GM10266 (cell line): ENCODE results near the gene TOGARAM2.

Source experiments
- DNase-seq: peaks from one replicate; pipeline ENCODE4 v3.0.0; 2012; ENCODE audit errors: extremely low spot score
- TF ChIP-seq, protein P1 (sequence below): IDR thresholded peaks from 2 replicates; pipeline ENCODE4 v1.5.1; 2012; ENCODE audit warnings: mild to moderate bottlenecking, low read depth; ENCODE audit not compliant: control insufficient read depth, insufficient read depth; ENCODE audit errors: missing control alignments

Gene TOGARAM2

DNA sequence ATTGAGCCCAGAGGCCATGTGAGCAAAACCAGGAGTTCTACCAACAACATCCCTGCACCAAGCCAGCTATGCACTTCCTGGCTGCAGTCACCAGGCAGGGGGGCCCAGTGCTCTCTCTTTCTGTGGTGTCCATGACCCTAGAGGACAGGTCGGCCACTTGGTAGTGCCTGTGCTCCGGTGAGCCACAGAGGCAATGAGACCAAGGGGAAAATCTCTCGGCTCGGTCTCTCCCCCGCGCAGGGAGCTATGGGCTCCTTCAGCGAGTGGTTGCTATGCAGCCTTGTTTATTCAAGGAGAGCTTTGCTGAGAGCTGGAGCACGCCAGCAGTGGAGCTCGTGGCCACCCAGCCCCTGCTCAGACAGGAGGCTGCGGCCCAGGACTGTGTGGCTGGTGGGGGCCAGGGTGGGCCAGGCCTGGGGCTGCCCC, at the start of gene TOGARAM2:
Gene TOGARAM2, plus strand, starts transcription at position 283 of the 426 bp plus-strand sequence. CDS start 13,537 bp downstream, outside the sequence.
- TF ChIP-seq, protein P1, sequence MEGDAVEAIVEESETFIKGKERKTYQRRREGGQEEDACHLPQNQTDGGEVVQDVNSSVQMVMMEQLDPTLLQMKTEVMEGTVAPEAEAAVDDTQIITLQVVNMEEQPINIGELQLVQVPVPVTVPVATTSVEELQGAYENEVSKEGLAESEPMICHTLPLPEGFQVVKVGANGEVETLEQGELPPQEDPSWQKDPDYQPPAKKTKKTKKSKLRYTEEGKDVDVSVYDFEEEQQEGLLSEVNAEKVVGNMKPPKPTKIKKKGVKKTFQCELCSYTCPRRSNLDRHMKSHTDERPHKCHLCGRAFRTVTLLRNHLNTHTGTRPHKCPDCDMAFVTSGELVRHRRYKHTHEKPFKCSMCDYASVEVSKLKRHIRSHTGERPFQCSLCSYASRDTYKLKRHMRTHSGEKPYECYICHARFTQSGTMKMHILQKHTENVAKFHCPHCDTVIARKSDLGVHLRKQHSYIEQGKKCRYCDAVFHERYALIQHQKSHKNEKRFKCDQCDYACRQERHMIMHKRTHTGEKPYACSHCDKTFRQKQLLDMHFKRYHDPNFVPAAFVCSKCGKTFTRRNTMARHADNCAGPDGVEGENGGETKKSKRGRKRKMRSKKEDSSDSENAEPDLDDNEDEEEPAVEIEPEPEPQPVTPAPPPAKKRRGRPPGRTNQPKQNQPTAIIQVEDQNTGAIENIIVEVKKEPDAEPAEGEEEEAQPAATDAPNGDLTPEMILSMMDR = no peak
- DNase-seq = no peak

DNA sequence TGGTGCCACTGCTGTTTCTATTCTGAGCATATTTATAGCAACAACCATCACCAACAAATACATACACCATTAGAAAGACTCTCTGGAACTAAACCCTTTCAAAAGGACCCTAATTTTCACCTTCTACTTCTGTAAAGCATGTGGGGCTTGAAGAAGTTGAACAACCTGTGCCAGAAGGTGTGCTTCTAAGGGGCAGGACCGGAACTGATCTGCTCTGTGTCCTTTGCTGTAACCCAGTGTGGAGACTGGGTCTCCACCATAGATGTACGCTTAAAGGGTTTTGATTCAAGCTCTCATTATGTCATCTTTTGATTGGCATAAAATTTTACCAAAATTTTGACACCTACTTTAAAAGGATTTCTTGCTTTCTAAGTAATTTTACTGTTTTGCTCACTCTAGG, 46.3 kb upstream of the TOGARAM2 start:
- TF ChIP-seq, protein P1 = no peak
- DNase-seq = no peak

DNA sequence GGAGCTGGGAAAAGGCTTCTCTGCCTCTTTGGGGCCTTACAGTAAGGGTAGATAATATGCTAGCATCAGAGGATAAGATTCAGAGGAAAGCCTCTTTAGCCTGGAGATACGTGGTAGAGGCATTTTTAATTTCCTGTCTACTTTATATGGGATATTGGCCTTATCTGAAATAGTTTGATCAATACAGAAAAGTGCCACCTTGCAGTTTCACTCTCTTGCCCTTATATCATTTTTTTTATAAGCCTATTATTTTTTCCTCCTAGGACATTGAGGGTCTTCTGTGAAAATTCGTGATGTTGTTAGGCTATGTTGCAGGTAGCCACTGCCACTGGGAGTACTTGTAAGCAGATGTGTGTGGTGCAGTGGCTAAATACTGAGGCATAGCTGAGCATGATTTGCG, 40.1 kb upstream of the TOGARAM2 start:
- TF ChIP-seq, protein P1 = no peak
- no peak for DNase-seq

DNA sequence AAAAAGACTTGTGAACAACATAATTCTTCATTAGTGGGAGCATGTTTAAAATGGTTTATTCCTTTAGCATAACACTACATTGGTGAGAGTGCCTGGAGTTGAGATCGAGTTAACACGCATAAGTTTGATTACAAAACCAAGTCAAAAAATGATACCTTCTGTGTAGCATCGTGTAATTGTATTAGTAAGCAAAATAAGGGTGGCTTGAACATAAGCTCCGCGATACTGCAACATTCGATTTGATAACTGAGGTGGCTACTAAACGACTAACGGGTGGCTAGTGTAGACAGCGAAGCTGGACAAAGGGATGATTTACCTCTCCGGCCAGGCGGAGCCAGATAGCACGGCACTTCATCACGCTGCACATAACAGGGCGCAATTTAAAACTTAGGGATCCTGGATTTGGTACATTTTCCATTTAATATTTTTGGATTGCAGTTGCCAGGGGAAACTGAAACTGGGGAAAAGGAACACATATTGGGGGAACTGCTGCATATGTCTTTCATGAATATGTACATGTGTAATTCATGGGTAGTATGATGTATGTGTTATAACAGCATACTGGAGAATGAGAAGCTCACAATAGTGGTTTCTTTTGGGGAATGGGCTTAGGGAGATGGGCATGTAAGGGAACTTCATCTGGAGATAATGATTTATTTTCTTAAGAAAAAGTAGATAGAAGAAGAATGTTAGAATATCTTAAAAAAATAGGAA, 36.4 kb upstream of the TOGARAM2 start:
- DNase-seq = no peak
- TF ChIP-seq, protein P1 = no peak

DNA sequence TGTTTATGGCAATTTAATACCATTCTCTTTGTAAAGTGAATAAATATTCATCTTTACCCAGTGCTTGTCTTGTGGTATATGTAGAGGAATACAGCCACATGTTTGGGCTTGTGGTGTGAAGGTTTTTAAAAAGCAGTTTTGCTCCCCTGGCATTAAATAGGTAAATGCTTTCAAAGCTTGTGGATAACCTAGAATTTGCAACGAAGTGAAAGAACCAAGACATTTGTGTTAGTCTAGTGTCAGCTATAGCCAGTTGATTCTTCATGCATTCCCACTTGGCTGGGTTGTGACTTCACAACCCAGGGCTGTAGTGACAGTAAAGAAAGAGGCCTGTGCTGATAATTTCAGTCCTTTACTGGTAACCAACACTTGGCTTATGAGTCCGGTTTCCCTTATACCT, 32.9 kb upstream of the TOGARAM2 start:
- TF ChIP-seq, protein P1 = no peak
- no peak for DNase-seq

DNA sequence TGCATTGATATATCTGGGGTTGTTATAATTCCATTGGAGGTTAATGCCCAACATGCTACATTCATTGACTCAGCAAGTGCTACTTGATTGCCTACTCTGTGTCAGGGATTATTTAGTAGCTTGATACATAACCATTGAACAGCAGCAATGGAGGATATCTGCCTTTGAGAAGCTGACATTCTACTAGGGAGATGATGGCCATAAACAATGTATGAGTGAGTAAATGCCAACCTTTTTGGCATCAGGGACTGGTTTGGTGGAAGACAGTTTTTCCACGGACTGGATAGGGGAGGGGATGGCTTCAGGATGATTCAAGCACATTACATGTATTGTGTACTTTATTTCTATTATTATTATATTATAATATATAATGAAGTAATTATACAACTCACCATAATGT, 31.9 kb upstream of the TOGARAM2 start:
- TF ChIP-seq, protein P1 = no peak
- DNase-seq = no peak

DNA sequence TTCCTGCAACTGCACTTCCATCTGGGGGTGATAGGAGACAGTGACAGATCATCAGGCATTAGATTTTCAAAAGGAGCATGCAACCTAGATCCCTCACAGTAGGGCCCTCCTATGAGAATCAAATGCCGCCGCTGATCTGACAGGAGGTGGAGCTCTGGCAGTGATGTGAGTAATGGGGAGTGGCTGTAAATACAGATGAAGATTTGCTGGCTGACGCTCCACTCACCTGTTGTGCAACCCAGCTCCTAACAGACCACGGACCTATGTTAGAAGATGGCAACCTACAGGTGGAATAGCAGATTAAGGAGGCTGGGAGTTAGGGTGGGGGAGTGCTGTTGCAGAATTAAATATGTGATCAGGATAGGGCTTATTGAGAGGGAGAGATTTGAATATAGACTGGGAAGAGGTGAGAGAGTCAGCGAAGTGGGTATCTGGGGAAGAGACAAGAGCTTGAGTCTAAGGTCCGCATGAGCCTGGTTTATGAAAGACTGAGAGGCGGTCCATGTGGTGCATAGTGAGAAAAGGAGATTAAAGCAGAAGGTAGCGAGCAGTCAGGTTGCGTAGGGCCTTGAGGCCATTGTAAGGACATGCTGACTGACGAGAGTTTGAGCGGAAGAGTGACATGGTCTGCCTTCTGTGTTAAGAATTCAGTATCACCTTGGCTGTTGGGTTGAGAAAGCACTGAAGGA, 31.3 kb upstream of the TOGARAM2 start:
- TF ChIP-seq, protein P1 = no peak
- DNase-seq = no peak
